Stomach (tissue), 9 donors: ENCODE results near the gene SNRNP25. TPM values are rescaled to one million over a fixed set of nuclear protein-coding genes. Genes with fewer than 3 reads are reported as not detected.

Source experiments
- DNase-seq, 2 donors: peaks; one replicate each; pipeline versions ENCODE4 v3.0.0 to v3.0.0-alpha.2; 2013 to 2019
- H3K27ac ChIP-seq, 5 donors: fragments of 200-600 bp in 4 of 5; sonication (generic) in 4 of 5; one replicate each; pipeline ENCODE4 v1.5.1; 2013 to 2019; ENCODE audit warnings: mild to moderate bottlenecking in 1 of 5, moderate library complexity in 1 of 5
- H3K27me3 ChIP-seq, 3 donors: fragments of 200-600 bp; sonication (generic); one replicate each; pipeline ENCODE4 v1.5.1; 2017 to 2019; ENCODE audit warnings: mixed run types in 1 of 3
- H3K36me3 ChIP-seq, 4 donors: fragments of 200-600 bp; sonication (generic); 1 replicate in 3 of 4; 2 replicates in 1 of 4; pipeline ENCODE4 v1.5.1; 2016 to 2019
- H3K4me1 ChIP-seq, 4 donors: fragments of 200-600 bp; sonication (generic); one replicate each; pipeline ENCODE4 v1.5.1; 2016 to 2019
- H3K4me3 ChIP-seq, 4 donors: fragments of 200-600 bp; sonication (generic) in 3 of 4; one replicate each; pipeline ENCODE4 v1.5.1; 2016 to 2019; ENCODE audit warnings: mild to moderate bottlenecking in 1 of 4
- H3K9me3 ChIP-seq, 4 donors: fragments of 200-600 bp; sonication (generic); one replicate each; pipeline ENCODE4 v1.5.1; 2016 to 2019
- EP300 ChIP-seq: sonication (generic); formaldehyde crosslinking; IDR thresholded peaks from one replicate; pipeline ENCODE4 v1.6.1; 2017; ENCODE audit warnings: antibody characterized with exemption
- POLR2A ChIP-seq, 4 donors: fragments of 450-650 bp; IDR thresholded peaks; one replicate each; pipeline ENCODE4 v1.6.1; 2016; ENCODE audit warnings: antibody characterized with exemption in 4 of 4, control low read depth in 2 of 4, mild to moderate bottlenecking in 1 of 4, moderate library complexity in 1 of 4
- POLR2AphosphoS5 ChIP-seq, 3 donors: sonication (generic); formaldehyde crosslinking; IDR thresholded peaks; one replicate each; pipeline ENCODE4 v1.6.1; 2016; ENCODE audit warnings: antibody characterized with exemption in 3 of 3
- WGBS, 5 donors: extraction: QIAGEN DNeasy Blood & Tissue Kit in 3 of 5; methylation state at CpG; one replicate each; pipeline versions ENCODE4 v1.1.5 to v1.1.7; 2013 to 2018; 5-methylcytosine and 5-hydroxymethylcytosine counted together
- intact Hi-C: fragments of 100-400 bp; cut with DNase I; formaldehyde crosslinking; loops from one replicate; pipeline ENCODE4 v1.15.1; 2023; ENCODE audit warnings: low total_unique reads
- polyA plus RNA-seq, 3 donors: library from polyadenylated mRNA; stranded (reverse); fragments of 200-250 nt; gene quantifications; one replicate each; pipeline ENCODE4 v1.2.3, GENCODE V29; 2013
- total RNA-seq, 5 donors: library from RNA; depleted of rRNA; stranded (reverse); fragments of >200 nt; gene quantifications; one replicate each; pipeline versions ENCODE4 v1.1.0 to v1.2.3, GENCODE V29; 2014 to 2016
- TF ChIP-seq, protein P1 (sequence below), 7 experiments: fragments of 450-650 bp in 4 of 7; fragments of 200-600 bp in 3 of 7; sonication (generic) in 3 of 7; IDR thresholded peaks; one replicate each; pipeline ENCODE4 v1.5.1; 2016 to 2019; ENCODE audit warnings: antibody characterized with exemption in 7 of 7, control low read depth in 2 of 7, mild to moderate bottlenecking in 1 of 7
- donor health status: healthy with polysubstance abuse.
- donor health status: Bipolar disorder and iron deficiency.
- donor health status: healthy.

Gene SNRNP25
- total and polyA plus RNA-seq, 8 donors = 2.3 to 40.2 (median 19.3) TPM

DNA sequence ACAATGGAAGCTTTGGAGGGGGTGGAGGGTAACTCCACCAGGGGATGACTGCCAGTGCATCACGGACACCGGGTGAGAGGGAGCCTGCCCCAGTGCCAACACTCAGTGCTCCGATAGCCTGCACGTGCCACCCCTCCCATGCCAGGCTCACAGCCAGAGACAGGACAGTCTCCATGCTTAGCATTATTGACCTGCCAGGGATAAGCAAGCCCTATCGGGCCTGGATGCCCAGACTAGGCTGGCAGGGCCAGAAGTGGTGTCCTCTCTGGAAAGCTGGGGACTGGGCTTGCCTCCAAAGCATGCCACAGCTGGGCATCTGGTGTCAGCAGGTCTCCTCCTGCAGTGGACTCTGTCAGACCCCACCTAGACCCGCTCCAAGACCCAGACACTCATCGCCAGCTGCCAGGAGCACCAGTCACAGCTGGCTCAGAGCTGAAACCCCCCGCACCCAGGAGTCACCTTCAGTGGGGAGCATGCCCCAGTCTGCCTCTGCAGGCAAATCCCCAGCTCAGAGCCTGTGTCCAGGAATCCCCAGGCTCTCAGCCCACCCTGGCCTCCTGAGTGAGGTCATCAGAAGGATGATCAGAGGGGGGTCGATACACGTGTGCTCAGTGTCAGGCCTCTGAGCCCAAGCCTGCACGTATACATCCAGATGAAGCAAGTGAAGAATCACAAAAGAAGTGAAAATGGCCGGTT, 20.6 kb downstream of the SNRNP25 start:
- Histone ChIP-seq H3K36me3 (peaks cover 0 to 2% (median 0%) of the 10 kb centered on the region in 4 donors), H3K27ac (peak overlapping the region in 3 of 5 donors; percentile 79 to 96 (median 85)), H3K27me3 (peaks cover 0 to 28% (median 0%) of the 10 kb centered on the region in 3 donors), H3K9me3 (no peaks in the 10 kb centered on the region), H3K4me1 (peaks cover 57 to 81% (median 77%) of the 10 kb centered on the region in 4 donors), H3K4me3 (no peak overlapping the region)
- no peak for DNase-seq
- 62 to 71% (median 66%) methylated on average over 11 to 12 of the region's 12 CpGs for WGBS, 5 donors
- TF ChIP-seq, protein P1, sequence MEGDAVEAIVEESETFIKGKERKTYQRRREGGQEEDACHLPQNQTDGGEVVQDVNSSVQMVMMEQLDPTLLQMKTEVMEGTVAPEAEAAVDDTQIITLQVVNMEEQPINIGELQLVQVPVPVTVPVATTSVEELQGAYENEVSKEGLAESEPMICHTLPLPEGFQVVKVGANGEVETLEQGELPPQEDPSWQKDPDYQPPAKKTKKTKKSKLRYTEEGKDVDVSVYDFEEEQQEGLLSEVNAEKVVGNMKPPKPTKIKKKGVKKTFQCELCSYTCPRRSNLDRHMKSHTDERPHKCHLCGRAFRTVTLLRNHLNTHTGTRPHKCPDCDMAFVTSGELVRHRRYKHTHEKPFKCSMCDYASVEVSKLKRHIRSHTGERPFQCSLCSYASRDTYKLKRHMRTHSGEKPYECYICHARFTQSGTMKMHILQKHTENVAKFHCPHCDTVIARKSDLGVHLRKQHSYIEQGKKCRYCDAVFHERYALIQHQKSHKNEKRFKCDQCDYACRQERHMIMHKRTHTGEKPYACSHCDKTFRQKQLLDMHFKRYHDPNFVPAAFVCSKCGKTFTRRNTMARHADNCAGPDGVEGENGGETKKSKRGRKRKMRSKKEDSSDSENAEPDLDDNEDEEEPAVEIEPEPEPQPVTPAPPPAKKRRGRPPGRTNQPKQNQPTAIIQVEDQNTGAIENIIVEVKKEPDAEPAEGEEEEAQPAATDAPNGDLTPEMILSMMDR (IDR thresholded peaks at IDR 0.05) = no peak
- TF ChIP-seq POLR2A (IDR thresholded peaks at IDR 0.05) = no peak
- TF ChIP-seq EP300 = no peak
- TF ChIP-seq POLR2AphosphoS5 (IDR thresholded peaks at IDR 0.05) = no peak
- intact Hi-C loops = no loop called here

DNA sequence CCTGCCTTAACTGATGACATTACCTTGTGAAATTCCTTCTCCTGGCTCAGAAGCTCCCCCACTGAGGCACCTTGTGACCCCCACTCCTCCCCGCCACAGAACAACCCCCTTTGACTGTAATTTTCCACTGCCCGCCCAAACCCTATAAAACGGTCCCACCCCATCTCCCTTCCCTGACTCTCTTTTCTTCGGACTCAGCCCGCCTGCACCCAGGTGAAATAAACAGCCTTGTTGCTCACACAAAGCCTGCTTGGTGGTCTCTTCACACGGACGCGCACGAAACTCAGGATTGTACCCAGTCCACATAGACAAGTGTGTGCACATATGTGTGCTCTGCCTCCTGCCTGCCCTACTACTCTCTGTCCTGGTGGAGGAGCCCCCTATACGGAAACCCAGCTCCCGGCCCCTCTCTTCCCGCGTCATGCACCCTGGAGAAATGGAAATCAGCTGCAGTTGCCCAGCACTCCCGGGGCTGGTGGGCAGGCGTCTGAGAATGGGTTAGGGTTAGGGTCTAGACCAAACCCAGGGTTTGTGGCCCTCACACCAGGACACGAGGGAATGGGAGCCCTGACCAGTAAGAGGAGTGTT, 21.2 kb downstream of the SNRNP25 start:
- Histone ChIP-seq H3K27me3 (peaks cover 0 to 28% (median 0%) of the 10 kb centered on the region in 3 donors), H3K27ac (peak overlapping the region; percentile 87 to 96 (median 95)), H3K36me3 (peaks cover 0 to 8% (median 5%) of the 10 kb centered on the region in 4 donors), H3K4me1 (peaks cover 50 to 83% (median 79%) of the 10 kb centered on the region in 4 donors), H3K9me3 (no peaks in the 10 kb centered on the region), H3K4me3 (no peak overlapping the region)
- no peak for TF ChIP-seq POLR2AphosphoS5 (IDR thresholded peaks at IDR 0.05)
- TF ChIP-seq POLR2A (IDR thresholded peaks at IDR 0.05) = no peak
- TF ChIP-seq, protein P1 (IDR thresholded peaks at IDR 0.05) = no peak
- no peak for TF ChIP-seq EP300
- 84 to 87% (median 86%) methylated on average over 16 of the region's 16 CpGs for WGBS, 5 donors
- intact Hi-C loops = no loop called here
- no peak for DNase-seq

DNA sequence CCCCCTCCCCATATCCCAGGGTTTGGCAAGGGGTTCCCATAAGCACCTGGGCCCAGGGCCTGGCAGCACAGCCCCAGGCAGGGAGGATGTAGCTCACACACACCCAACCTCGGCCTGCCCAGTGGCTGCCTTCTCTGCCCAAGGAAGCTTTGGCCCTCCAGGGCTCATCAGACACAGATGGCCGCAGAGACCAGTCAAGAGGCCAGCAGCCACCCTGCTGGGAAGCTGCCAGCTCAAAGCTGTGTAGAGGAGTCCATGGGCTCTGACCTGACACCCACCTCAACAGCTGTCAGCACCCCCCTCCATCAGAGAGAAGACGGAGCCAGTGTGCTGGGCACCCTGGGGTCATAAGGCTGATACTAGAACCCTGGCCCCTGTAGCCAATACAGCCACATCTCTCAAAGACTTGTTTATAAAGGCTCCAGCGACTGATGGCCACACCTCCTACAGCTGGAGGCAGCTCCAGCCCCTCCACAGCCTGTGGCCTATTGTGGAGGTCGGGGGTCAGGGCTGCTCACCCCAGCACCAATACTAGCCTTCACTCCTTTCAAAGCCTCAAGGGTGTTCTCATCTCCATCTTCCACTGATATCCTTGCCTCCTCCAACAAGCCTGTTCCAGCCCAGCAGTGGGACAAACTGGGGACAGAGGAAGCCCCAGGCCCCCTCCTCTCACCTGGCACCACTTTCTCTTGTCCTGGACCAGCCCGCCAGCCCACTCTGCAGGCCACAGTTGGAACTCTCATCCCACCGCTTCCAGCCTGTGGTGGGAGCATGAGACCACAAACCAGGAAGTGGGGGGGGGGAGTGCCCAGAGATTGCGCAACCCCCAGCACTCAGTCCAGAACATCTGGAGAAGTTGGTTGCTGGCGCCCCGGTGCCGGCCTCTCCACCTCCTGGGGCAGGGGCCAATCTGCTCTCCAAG, 22.2 kb downstream of the SNRNP25 start:
- H3K4me1 ChIP-seq = peaks cover 40 to 77% (median 73%) of the 10 kb centered on the region in 4 donors
- H3K4me3 ChIP-seq = no peak overlapping the region
- peaks cover 0 to 26% (median 0%) of the 10 kb centered on the region in 3 donors for H3K27me3 ChIP-seq
- 40 to 52% (median 46%) methylated on average over 9 to 11 of the region's 11 CpGs for WGBS, 5 donors
- intact Hi-C loops = no loop called here
- peaks cover 0 to 18% (median 14%) of the 10 kb centered on the region in 4 donors for H3K36me3 ChIP-seq
- H3K27ac ChIP-seq = peak overlapping the region; percentile 87 to 96 (median 95)
- TF ChIP-seq EP300 (no peak), POLR2A (IDR thresholded peaks at IDR 0.05) (no peak), POLR2AphosphoS5 (IDR thresholded peaks at IDR 0.05) (no peak)
- TF ChIP-seq, protein P1 (IDR thresholded peaks at IDR 0.05) = no peak
- no peaks in the 10 kb centered on the region for H3K9me3 ChIP-seq
- DNase-seq = peak; percentile 60 to 88
